Loucy (cell line): ENCODE measurements around the gene LPO.

Experiments
- H2AFZ ChIP-seq: fragments of 200-600 bp; sonication (generic); 2 replicates; pipeline ENCODE4 v1.6.0; 2016; ENCODE audit warnings: antibody characterized with exemption, mild to moderate bottlenecking, low read length, moderate library complexity
- H3F3A ChIP-seq: fragments of 200-600 bp; 2 replicates; pipeline ENCODE4 v1.6.0; 2016; ENCODE audit warnings: antibody characterized with exemption, low read depth, mild to moderate bottlenecking
- H3K27me3 ChIP-seq: fragments of 200-600 bp; sonication (generic); 2 replicates; pipeline ENCODE4 v1.6.1; 2014; ENCODE audit warnings: low read length, mild to moderate bottlenecking; ENCODE audit not compliant: insufficient read depth, poor library complexity, severe bottlenecking
- H3K36me3 ChIP-seq: fragments of 200-600 bp; sonication (generic); 2 replicates; pipeline ENCODE4 v1.6.1; 2016; ENCODE audit warnings: low read length; ENCODE audit not compliant: insufficient read depth
- H3K4me1 ChIP-seq: fragments of 200-600 bp; sonication (generic); 2 replicates; pipeline ENCODE4 v1.5.1; 2014; ENCODE audit warnings: low read length, mild to moderate bottlenecking; ENCODE audit not compliant: insufficient read depth, poor library complexity, severe bottlenecking
- H3K4me2 ChIP-seq: fragments of 200-600 bp; sonication (generic); 2 replicates; pipeline ENCODE4 v1.6.0; 2014; ENCODE audit warnings: antibody characterized with exemption, low read length, low read depth, mild to moderate bottlenecking; ENCODE audit not compliant: poor library complexity, severe bottlenecking
- H3K4me3 ChIP-seq: fragments of 200-600 bp; sonication (generic); 2 replicates; pipeline ENCODE4 v1.5.1; 2014; ENCODE audit warnings: low read length, mild to moderate bottlenecking, mixed read lengths; ENCODE audit not compliant: poor library complexity, severe bottlenecking
- H3K79me2 ChIP-seq: fragments of 200-600 bp; sonication (generic); 2 replicates; pipeline ENCODE4 v1.6.1; 2014; ENCODE audit warnings: low read length; ENCODE audit not compliant: insufficient read depth
- H3K9ac ChIP-seq: fragments of 200-600 bp; sonication (generic); 2 replicates; pipeline ENCODE4 v1.6.0; 2014; ENCODE audit warnings: mild to moderate bottlenecking, low read depth, low read length, moderate library complexity; ENCODE audit not compliant: poor library complexity, severe bottlenecking
- H3K9me2 ChIP-seq: fragments of 200-600 bp; sonication (generic); replicated peaks from 2 replicates; pipeline ENCODE4 v1.6.1; 2016; ENCODE audit warnings: low read depth, low read length, mixed read lengths
- H3K9me3 ChIP-seq: fragments of 200-600 bp; sonication (generic); 2 replicates; pipeline ENCODE4 v1.6.1; 2014; ENCODE audit warnings: mild to moderate bottlenecking, antibody characterized with exemption, low read length, low read depth; ENCODE audit not compliant: insufficient read depth
- H4K20me1 ChIP-seq: fragments of 200-600 bp; sonication (generic); 2 replicates; pipeline ENCODE4 v1.6.0; 2014; ENCODE audit warnings: antibody characterized with exemption, low read length, mild to moderate bottlenecking; ENCODE audit not compliant: insufficient read depth, poor library complexity, severe bottlenecking
- EZH2phosphoT487 ChIP-seq: fragments of 200-600 bp; IDR thresholded peaks from 2 replicates; pipeline ENCODE4 v1.6.1; 2018; ENCODE audit warnings: antibody characterized with exemption, mild to moderate bottlenecking, moderate library complexity, borderline replicate concordance
- TF ChIP-seq, protein P1 (sequence below): fragments of 200-600 bp; sonication (generic); conservative IDR thresholded peaks from 2 replicates; pipeline ENCODE4 v1.5.1; 2014; ENCODE audit warnings: mild to moderate bottlenecking, antibody characterized with exemption, low read length

Gene LPO

GRCh38 chr17:58268774-58269556, 30.6 kb downstream of the LPO start:
- H2AFZ ChIP-seq: no peak overlapping the region
- no peaks in the 10 kb centered on the region for H4K20me1 ChIP-seq
- H3K4me1 ChIP-seq: no peaks in the 10 kb centered on the region
- H3K27me3 ChIP-seq: no peaks in the 10 kb centered on the region
- TF ChIP-seq EZH2phosphoT487: no peak
- TF ChIP-seq, protein P1, sequence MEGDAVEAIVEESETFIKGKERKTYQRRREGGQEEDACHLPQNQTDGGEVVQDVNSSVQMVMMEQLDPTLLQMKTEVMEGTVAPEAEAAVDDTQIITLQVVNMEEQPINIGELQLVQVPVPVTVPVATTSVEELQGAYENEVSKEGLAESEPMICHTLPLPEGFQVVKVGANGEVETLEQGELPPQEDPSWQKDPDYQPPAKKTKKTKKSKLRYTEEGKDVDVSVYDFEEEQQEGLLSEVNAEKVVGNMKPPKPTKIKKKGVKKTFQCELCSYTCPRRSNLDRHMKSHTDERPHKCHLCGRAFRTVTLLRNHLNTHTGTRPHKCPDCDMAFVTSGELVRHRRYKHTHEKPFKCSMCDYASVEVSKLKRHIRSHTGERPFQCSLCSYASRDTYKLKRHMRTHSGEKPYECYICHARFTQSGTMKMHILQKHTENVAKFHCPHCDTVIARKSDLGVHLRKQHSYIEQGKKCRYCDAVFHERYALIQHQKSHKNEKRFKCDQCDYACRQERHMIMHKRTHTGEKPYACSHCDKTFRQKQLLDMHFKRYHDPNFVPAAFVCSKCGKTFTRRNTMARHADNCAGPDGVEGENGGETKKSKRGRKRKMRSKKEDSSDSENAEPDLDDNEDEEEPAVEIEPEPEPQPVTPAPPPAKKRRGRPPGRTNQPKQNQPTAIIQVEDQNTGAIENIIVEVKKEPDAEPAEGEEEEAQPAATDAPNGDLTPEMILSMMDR: no peak
- H3K36me3 ChIP-seq: no peaks in the 10 kb centered on the region
- no peak overlapping the region for H3K4me3 ChIP-seq
- H3K9me2 ChIP-seq: no peaks in the 10 kb centered on the region
- H3K4me2 ChIP-seq: no peak overlapping the region
- H3K9ac ChIP-seq: no peak overlapping the region
- no peaks in the 10 kb centered on the region for H3F3A ChIP-seq
- no peaks in the 10 kb centered on the region for H3K79me2 ChIP-seq
- H3K9me3 ChIP-seq: no peaks in the 10 kb centered on the region

GRCh38 chr17:58269557-58270291, 31.3 kb downstream of the LPO start:
- TF ChIP-seq, protein P1: no peak
- TF ChIP-seq EZH2phosphoT487: no peak

DNA sequence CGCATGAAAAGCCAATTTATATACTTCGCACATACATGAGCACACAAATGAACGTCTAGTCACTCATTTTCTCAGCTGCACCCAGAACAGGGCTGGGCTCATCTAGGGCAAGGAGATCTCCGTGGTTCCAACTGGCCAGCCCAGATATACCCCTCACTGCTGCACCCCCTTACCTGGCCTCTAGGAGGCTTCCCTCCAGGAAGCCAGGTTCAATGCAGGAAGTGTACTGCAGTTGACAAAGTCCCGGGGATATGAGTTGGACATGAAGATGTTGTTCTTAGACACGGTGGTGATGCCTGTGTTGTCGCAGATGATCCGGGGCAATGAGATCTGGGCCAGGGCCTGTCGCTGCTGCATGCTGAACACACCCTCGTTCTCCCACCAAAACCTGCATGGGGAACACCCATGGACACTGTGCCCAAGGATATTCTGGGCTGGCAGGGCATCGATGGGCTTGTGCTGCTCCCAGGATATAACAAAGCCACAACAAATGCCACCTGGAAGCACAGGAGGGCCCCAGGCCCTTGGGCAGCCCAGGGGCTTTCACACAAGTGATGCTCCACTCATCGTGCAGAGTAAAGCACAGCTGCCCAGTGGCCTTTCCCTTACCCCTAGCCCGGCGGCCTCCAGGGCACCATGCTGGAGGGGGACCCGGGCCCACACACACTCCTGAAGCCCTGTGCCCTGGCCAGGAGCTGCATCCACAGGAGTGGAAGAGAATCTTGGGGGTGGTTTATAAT, 32.3 kb downstream of the LPO start:
- H3K4me2 ChIP-seq: no peak overlapping the region
- H2AFZ ChIP-seq: no peak overlapping the region
- no peaks in the 10 kb centered on the region for H3F3A ChIP-seq
- H3K36me3 ChIP-seq: no peaks in the 10 kb centered on the region
- H4K20me1 ChIP-seq: no peaks in the 10 kb centered on the region
- TF ChIP-seq, protein P1: peak; percentile 53
- no peak for TF ChIP-seq EZH2phosphoT487
- H3K4me3 ChIP-seq: no peak overlapping the region
- H3K9ac ChIP-seq: no peak overlapping the region
- H3K79me2 ChIP-seq: no peaks in the 10 kb centered on the region
- no peaks in the 10 kb centered on the region for H3K9me2 ChIP-seq
- H3K4me1 ChIP-seq: no peaks in the 10 kb centered on the region
- H3K9me3 ChIP-seq: no peaks in the 10 kb centered on the region
- no peaks in the 10 kb centered on the region for H3K27me3 ChIP-seq

More at GRCh38 chr17:58269557-58270291, 31.3 kb downstream of the LPO start:
- Histone ChIP-seq H3K4me2 (no peak overlapping the region), H2AFZ (no peak overlapping the region), H4K20me1 (no peaks in the 10 kb centered on the region), H3K79me2 (no peaks in the 10 kb centered on the region), H3K9ac (no peak overlapping the region), H3K9me3 (no peaks in the 10 kb centered on the region), H3K27me3 (no peaks in the 10 kb centered on the region), H3K4me3 (no peak overlapping the region), H3F3A (no peaks in the 10 kb centered on the region), H3K36me3 (no peaks in the 10 kb centered on the region), H3K9me2 (no peaks in the 10 kb centered on the region), H3K4me1 (no peaks in the 10 kb centered on the region)
